A673 (cell line): ENCODE data around the gene C2CD2L. TPM values are rescaled to one million over a fixed set of nuclear protein-coding genes. Genes with fewer than 3 reads are reported as not detected.

Experiments used
- BruUV-seq: library from RNA; stranded (reverse); fragments of 400-500 nt; replicated peaks from 2 replicates; lab custom pipeline; 2021; lab: Mats Ljungman, UMichigan
- CTCF ChIA-PET: fragments of 300-600 bp; sonication (Branson Sonifier 250); formaldehyde crosslinking; loops from one replicate; lab custom pipeline; 2022; ENCODE audit warnings: antibody characterized with exemption; lab: Charles Lee
- POLR2A ChIA-PET: fragments of 300-600 bp; sonication (Branson Sonifier 250); formaldehyde crosslinking; loops from one replicate; lab custom pipeline; 2022; ENCODE audit warnings: antibody characterized with exemption; ENCODE audit not compliant: low non-redundant PET; lab: Charles Lee
- DNase-seq: peaks from one replicate; pipeline ENCODE4 v3.0.0-alpha.2; 2015; ENCODE audit warnings: low spot score
- H3K27ac ChIP-seq: fragments of 200-600 bp; sonication (generic); 2 replicates; pipeline ENCODE4 v1.5.1; 2016; ENCODE audit warnings: mixed run types, low read depth, mild to moderate bottlenecking, mixed read lengths, antibody characterized with exemption, low read length; ENCODE audit not compliant: poor library complexity, severe bottlenecking
- H3K27me3 ChIP-seq: fragments of 200-600 bp; sonication (generic); replicated peaks from 2 replicates; pipeline ENCODE4 v1.6.1; 2017; ENCODE audit warnings: mixed run types, low read depth, mild to moderate bottlenecking, mixed read lengths, antibody characterized with exemption, low read length; ENCODE audit not compliant: insufficient read depth, poor library complexity
- H3K36me3 ChIP-seq: fragments of 200-600 bp; sonication (generic); 2 replicates; pipeline ENCODE4 v1.6.1; 2016; ENCODE audit warnings: mixed run types, mild to moderate bottlenecking, mixed read lengths, antibody characterized with exemption, low read length; ENCODE audit not compliant: insufficient read depth, poor library complexity, severe bottlenecking
- H3K4me1 ChIP-seq: fragments of 200-600 bp; sonication (generic); 2 replicates; pipeline ENCODE4 v1.6.1; 2017; ENCODE audit warnings: mixed run types, mild to moderate bottlenecking, mixed read lengths, antibody characterized with exemption, low read length; ENCODE audit not compliant: insufficient read depth, poor library complexity, severe bottlenecking
- H3K4me3 ChIP-seq: fragments of 200-600 bp; sonication (generic); 2 replicates; pipeline ENCODE4 v1.5.1; 2016; ENCODE audit warnings: low read depth, mixed run types, mild to moderate bottlenecking, mixed read lengths, low read length; ENCODE audit not compliant: poor library complexity, severe bottlenecking
- H3K9me3 ChIP-seq: fragments of 200-600 bp; sonication (generic); 2 replicates; pipeline ENCODE4 v1.6.1; 2016; ENCODE audit warnings: mixed run types, low read depth, mild to moderate bottlenecking, mixed read lengths, antibody characterized with exemption, low read length; ENCODE audit not compliant: poor library complexity, severe bottlenecking
- CTCF ChIP-seq: fragments of 300-800, 200-600 bp; sonication (generic); conservative IDR thresholded peaks from 2 replicates; pipeline ENCODE4 v1.5.1; 2017; ENCODE audit warnings: low read depth, mild to moderate bottlenecking, antibody characterized with exemption, low read length, moderate library complexity, mixed read lengths
- EZH2 ChIP-seq: fragments of 200-600 bp; sonication (generic); IDR thresholded peaks from 2 replicates; pipeline ENCODE4 v1.6.1; 2017; ENCODE audit warnings: borderline replicate concordance, low read depth, mild to moderate bottlenecking, mixed read lengths, antibody characterized with exemption, low read length; ENCODE audit not compliant: poor library complexity, severe bottlenecking
- intact Hi-C: fragments of 100-400 bp; cut with micrococcal nuclease; formaldehyde crosslinking; loops from one replicate; pipeline ENCODE4 v1.10.0; 2022; ENCODE audit not compliant: unreplicated experiment
- total RNA-seq: library from RNA; stranded (reverse); gene quantifications from 2 replicates; pipeline ENCODE4 v1.2.3, GENCODE V29; 2021

C2CD2L gene
- total RNA-seq, 1 experiment from 2014 or later = 17.8 TPM

- Histone ChIP-seq H3K9me3 (no peaks in the 10 kb centered on the region), H3K27me3 (no peaks in the 10 kb centered on the region), H3K4me3 (no peak overlapping the region), H3K4me1 (peaks cover 27% of the 10 kb centered on the region), H3K27ac (peak overlapping the region; percentile 17), H3K36me3 (peaks cover 23% of the 10 kb centered on the region)
- no TSS peak for BruUV-seq
- ChIA-PET POLR2A (no interaction called here), CTCF (no interaction called here)
- intact Hi-C loops = loop anchor here (2.0 kb wide), 1 partner anchor 21 kb away; the partner anchor contains the start of gene VPS11
- no peak for TF ChIP-seq EZH2
- no peak for TF ChIP-seq CTCF
- no peak for DNase-seq
Observed at GRCh38 chr11:119087747-119088241, 19.4 kb upstream of the C2CD2L start.

- no peak for DNase-seq
- TF ChIP-seq EZH2 (no peak), CTCF (no peak)
- H3K27ac ChIP-seq = no peak overlapping the region
- CTCF ChIA-PET = no interaction called here
- H3K4me1 ChIP-seq = peaks cover 33% of the 10 kb centered on the region
- H3K27me3 ChIP-seq = no peaks in the 10 kb centered on the region
- intact Hi-C loops = no loop called here
- no TSS peak for BruUV-seq
- POLR2A ChIA-PET = no interaction called here
- H3K4me3 ChIP-seq = no peak overlapping the region
- peaks cover 29% of the 10 kb centered on the region for H3K36me3 ChIP-seq
- no peaks in the 10 kb centered on the region for H3K9me3 ChIP-seq
Observed at GRCh38 chr11:119088406-119088805, 18.7 kb upstream of the C2CD2L start.

DNA sequence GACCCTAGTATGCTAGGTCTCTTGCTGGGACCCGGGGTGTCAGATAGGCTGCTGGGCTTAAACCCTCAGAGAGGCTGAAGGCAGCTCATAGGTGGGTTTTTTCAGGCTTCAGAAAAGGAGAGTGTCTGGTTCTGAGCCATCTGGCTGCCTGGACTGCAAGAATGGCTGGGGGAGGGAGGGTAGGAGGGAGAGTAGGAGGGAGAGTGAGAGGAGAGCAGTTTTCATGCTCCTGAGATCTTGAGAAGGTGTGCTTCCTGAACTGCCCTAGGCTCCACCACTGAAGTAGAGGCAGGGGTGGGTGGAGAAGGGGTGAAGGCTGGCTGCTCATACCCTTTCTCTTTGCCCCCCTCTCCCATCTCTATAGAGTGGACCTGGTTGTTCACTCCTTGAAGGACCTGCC is 17.8 kb upstream of the C2CD2L start:
- Histone ChIP-seq H3K9me3 (no peaks in the 10 kb centered on the region), H3K27ac (no peak overlapping the region), H3K4me3 (no peak overlapping the region), H3K36me3 (peaks cover 38% of the 10 kb centered on the region), H3K4me1 (peaks cover 31% of the 10 kb centered on the region), H3K27me3 (no peaks in the 10 kb centered on the region)
- no peak for DNase-seq
- no peak for TF ChIP-seq CTCF
- no peak for TF ChIP-seq EZH2
- intact Hi-C loops = no loop called here
- no TSS peak for BruUV-seq
- POLR2A ChIA-PET = interaction anchor here (0.5 kb wide), 1 partner anchor 29 kb away, joined by 6 read pairs; no protein-coding TSS in a partner anchor
- CTCF ChIA-PET = no interaction called here
